Kidney glomerular epithelial cell (primary cell): ENCODE results near the gene EDC3.
"Not testable (repeated sequence)": the region's sequence is repeated elsewhere in the genome, so short reads cannot be mapped to it uniquely, and the experiment has no call there.

Experiments
- DNase-seq: peaks from one replicate; lab custom pipeline; 2025; lab: John Stamatoyannopoulos, UW

Gene EDC3

DNA sequence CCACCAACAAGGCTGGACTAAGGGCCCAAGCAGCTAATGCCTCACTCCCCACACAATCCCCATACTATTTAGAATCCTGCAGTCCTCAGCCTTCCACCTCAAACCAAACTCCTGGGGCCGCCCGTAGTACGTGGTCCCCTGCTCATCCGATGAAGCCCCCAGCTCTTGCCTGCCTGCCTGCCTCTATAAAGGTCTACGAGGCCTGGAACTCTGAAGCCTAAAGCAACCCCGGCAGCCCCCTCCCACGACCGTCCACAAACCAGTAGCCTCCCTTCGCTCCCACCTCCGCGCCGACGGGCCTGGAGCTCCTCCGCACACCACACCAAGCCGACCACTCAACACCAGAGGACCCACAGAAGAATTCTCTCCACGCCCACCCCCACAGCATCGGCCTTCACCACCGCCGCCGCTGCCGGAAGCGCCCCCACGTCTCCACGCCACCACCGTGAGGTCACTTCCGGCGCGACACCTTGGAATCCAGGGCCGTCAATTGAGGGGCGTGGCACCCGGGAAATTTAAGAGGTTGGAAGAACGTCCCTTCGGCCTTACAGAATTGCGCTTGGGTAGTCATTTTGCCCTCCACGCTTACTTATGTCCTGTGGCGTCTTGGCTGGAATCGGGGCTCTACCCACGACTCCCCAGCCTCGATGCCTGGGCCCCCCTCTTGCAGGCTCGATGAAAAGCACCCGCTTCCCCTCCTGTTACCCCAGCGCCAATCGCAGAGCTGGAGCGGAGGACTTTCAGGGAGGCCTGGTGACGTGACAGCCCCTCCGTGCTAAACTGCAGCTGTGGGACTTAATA lies at the start of gene EDC3:
EDC3 (minus strand) TSS at position 428 of the 801 bp plus-strand sequence. CDS start 20,900 bp downstream, outside the sequence.
- peak; percentile 63 for DNase-seq

GRCh38 chr15:74742422-74742821 lies 46.6 kb upstream of the EDC3 start:
- no peak for DNase-seq

DNA sequence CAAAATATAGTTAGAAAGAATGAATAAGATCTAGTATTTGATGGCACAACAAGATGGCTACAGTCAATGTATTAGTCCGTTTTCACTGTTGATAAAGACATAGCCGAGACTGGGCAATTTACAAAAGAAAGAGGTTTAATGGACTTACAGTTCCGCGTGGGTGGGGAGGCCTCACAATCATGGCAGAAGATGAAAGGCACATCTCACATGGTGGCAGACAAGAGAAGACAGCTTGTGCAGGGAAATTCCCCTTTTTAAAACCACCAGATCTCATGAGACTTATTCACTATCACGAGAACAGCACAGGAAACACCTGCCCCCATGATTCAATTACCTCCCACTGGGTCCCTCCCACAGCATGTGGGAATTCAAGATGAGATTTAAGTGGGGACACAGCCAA lies 42.4 kb upstream of the EDC3 start:
- DNase-seq = not testable (repeated sequence)

- no peak for DNase-seq
These were observed 39.5 kb upstream of the EDC3 start for GRCh38 chr15:74735305-74735704.

DNA sequence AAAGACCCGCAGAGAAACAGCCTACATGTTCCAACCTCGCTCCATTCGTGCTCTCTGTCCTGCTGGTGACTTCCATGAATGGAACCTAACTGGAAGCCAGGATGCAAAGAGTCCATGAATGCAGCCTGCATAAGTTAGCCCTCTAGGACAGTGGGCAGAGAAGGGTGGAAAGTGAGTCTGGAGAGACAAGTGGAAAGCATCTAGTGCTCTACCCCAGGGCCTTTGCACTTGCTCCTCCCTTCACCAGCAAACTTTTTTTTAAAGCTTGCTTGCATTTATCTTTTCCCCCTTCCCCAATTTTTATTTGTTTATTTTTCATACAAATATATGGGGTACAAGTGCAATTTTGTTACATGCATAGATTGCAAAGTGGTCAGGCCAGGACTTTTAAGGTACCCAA lies 37.4 kb upstream of the EDC3 start:
- no peak for DNase-seq

- no peak for DNase-seq
These were observed 37.0 kb upstream of the EDC3 start for GRCh38 chr15:74732846-74733245.

DNA sequence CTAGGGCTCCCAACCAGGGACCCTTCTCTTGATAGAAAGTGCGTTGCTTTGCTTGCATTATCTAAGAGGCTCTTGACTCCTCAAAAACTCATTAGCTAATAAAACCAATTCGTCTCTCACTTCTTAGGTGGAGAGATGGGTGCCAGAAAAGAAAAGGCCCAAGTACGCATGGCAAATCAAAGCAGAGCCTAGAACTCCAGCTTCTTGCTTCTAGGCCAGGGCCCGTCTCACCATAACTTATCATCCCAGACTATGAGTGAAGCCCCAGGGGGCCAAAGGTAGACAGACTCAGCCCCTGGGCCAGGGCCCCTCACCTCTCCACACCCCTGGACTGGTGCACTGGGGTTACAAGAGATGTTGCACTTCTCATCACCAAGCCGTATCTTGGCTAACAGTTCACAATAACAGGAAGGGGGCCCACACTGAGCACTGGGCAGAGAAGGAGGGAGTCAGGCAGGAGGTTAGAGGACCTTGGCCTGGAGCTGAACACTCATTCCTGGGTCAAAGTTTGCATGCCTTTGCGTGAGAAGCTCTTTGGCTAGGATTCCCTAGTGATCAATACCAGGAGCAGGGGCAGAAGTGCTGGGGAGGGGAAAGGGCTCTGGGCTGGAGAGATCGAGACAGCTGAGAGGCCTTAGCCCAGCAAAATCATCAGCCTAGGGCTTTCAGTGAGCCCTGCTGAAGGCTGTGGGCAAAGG lies 34.9 kb upstream of the EDC3 start:
- no peak for DNase-seq

- not testable (repeated sequence) for DNase-seq
These were observed 33.5 kb upstream of the EDC3 start for GRCh38 chr15:74729372-74729771.

DNA sequence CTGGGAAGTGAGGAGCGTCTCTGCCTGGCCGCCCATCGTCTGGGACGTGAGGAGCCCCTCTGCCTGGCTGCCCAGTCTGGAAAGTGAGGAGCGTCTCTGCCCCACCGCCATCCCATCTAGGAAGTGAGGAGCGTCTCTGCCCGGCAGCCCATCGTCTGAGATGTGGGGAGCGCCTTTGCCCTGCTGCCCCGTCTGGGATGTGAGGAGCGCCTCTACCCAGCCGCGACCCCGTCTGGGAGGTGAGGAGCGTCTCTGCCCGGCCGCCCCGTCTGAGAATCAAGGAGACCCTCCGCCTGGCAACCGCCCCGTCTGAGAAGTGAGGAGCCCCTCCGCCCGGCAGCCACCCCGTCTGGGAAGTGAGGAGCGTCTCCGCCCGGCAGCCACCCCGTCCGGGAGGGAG lies 32.9 kb upstream of the EDC3 start:
- not testable (repeated sequence) for DNase-seq

- DNase-seq = no peak
These were observed 31.9 kb upstream of the EDC3 start for GRCh38 chr15:74727727-74728126.

DNA sequence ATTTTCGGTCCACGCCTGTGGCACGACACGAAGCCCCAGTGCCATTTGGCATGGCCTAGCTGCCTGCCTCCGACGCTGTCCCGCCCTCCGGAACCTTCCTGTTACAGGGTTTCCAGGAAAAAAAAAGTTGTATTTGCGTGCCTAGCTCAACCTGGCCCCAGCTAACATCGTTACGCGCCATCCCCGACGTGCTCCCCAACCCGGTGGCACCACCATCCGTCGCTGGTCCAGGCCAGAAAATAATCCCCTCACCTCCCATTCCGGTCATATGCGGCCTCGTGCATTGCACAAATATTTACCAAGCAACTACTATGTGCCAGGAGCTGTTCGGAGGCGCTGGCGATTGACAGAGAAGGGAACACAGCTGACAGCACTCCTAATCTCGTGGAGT lies 30.9 kb upstream of the EDC3 start:
- DNase-seq = no peak

- DNase-seq = no peak
These were observed 30.3 kb upstream of the EDC3 start for GRCh38 chr15:74725845-74726773.

DNA sequence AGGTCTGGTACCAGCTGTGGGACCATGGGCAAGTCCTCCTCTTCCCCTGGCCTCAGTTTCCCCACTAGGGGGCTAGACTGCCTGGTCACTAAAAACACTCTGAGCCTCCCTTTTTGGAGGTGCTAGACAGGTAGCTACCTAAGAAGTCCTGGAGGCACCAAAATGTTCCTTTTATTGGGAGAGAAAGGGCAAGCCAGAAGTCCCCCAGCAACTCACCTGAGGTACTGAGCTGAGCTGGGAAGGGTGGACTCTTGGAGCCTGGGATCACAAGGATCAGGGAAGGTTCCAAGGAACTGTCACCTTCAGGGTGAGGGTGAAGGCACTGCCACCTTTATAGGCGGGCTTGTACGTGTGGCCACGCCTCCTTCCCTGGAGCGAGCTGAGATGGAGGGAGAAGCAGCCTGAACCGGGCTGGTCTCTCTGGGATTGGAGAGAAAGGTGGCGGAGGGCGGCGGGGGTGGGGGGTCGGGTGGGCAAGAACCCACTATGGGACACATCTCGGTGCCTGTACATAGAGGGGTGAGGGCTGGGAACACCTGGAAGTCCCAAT lies 29.5 kb upstream of the EDC3 start, which contains the start of gene CYP1A1:
CYP1A1 (minus strand) TSS at position 304 of the 550 bp plus-strand sequence. CDS start 2,431 bp downstream, outside the sequence.
- no peak for DNase-seq

DNA sequence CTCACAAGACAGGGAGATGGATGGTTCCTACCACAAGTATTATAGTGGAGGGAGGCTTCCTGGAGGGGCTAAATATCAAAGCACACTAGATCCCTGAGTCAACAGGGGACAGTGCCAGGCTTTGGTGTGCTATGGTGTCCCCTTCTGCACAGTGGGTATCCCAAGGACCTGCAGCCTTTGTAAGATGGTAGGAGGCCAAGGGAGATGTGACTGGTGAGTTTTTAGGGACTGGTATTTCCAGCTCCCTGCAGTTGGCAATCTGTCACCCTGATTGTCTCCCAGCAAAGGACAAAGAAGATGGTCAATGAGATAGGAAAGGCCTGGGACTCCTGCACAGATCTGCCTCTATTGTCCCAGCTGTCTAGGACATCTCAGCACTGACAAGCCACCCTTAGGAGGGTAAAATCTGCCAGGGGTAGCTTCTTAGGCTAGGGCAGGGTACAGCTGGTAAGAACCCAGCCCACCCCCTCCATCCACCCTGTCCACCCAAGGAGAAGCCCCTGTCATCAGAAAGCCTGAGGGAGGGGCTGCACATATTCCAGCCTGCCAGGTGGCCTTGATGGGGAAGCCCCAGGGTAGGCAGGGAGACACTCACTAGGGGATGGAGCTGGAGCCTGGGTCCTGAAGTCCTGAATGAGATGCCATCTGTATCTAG lies 28.9 kb upstream of the EDC3 start:
- no peak for DNase-seq

GRCh38 chr15:74723754-74724334 lies 28.0 kb upstream of the EDC3 start:
- DNase-seq = peak; percentile 69

- no peak for DNase-seq
These were observed 27.4 kb upstream of the EDC3 start for GRCh38 chr15:74723187-74723586.

- DNase-seq = no peak
These were observed 26.8 kb upstream of the EDC3 start for GRCh38 chr15:74722591-74722990.

GRCh38 chr15:74716651-74717050 lies 20.8 kb upstream of the EDC3 start:
- DNase-seq = no peak

DNA sequence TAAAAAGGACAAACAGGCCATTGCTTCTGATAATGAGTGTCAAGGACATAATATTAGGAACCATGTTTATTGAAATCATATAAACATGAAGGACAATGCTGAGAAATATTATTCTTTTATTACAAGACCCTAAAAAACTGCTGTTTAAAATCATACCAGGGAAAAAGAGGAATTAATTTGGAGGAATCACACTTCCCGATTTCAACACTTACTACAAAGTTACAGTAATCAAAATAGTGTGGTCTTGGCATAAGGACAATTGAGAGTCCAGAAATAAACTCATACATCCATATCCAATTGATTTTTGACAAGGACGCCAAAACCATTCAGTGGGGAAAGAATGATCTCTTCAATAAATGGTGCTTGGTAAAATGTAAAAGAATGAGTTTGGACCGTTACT lies 16.5 kb upstream of the EDC3 start:
- no peak for DNase-seq

GRCh38 chr15:74710319-74711094 lies 14.7 kb upstream of the EDC3 start:
- DNase-seq = no peak
